ENCODE data around the gene WDR54.
"Not testable (repeated sequence)": the region's sequence is repeated elsewhere in the genome, so short reads cannot be mapped to it uniquely, and the experiment has no call there.

WDR54 gene

DNA sequence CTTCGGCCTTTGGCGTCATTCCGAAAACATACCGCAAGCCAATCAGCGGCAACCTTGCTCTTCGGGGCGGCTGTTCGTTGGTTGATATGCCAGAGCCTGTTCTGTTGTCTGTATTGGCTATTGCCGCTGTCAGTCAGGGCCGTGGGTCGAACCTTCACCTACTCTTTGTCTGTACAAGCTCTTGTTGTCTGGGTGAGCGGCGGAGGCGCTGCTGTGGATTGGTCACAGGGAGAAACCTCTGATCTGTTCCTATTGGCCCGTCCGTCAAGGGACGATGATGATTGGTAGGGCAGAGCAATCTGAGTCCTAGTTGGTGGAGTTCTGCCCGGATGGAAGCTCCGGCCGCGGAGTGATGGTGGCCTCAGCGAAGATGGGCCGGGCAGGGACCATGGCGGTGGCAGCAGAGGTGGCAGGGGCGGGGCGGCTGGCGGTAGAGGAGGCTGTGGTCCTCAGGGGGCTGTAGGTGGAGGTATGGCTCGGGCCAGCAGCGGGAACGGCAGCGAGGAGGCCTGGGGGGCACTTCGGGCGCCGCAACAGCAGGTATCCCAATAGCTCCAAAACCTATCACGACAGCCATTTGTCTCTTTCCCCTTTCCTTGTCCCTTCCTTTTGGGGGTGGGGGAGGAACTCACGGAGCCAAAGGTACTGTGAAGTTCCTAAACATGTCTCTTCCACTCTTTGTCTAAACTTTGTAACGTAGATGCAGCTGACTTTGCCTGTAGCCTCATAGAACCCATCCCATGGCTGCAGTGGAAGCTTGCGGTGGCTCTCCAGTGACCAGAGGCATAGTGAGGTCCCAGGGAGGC lies 36.8 kb downstream of the WDR54 start, which contains the start of gene WBP1:
TSS of gene WBP1 (plus strand) at position 307 of the 806 bp plus-strand sequence. CDS start at position 472, 165 bp downstream.
- peak within 1 kb of the TSS; percentile 89 for H2BK5ac ChIP-seq (ENCODE audit: low read depth, low read length, poor library complexity, severe bottlenecking)
- no peaks in the 10 kb centered on the region for H3K27me3 ChIP-seq (ENCODE audit: control insufficient read depth in 1 of 2, insufficient read depth in 1 of 2, low read length in 2 of 2)
- H3K4me2 ChIP-seq (ENCODE audit: low read length, poor library complexity, severe bottlenecking) = peak within 1 kb of the TSS; percentile 87
- H3K36me3 ChIP-seq (ENCODE audit: control insufficient read depth in 1 of 2, insufficient read depth in 2 of 2, low read depth in 1 of 2, low read length in 2 of 2) = peaks cover 27 to 36% of the 10 kb centered on the region in 2 experiments
- peak within 1 kb of the TSS in 1 of 2 experiments; percentile 53 for H3K14ac ChIP-seq (ENCODE audit: low read length in 2 of 2)
- peak within 1 kb of the TSS; percentile 88 for H4K91ac ChIP-seq (ENCODE audit: low read length)
- peaks cover 43% of the 10 kb centered on the region for H3K79me1 ChIP-seq (replicated peaks; ENCODE audit: low read length, poor library complexity, severe bottlenecking)
- peak within 1 kb of the TSS; percentile 96 for H3K9ac ChIP-seq (ENCODE audit: low read length)
- H2AFZ ChIP-seq (ENCODE audit: low read depth, low read length) = peak within 1 kb of the TSS; percentile 44
- H3K27ac ChIP-seq (ENCODE audit: low read length, poor library complexity, severe bottlenecking) = peak within 1 kb of the TSS; percentile 93
- DNase-seq = peak; percentile 100
- peaks cover 13% of the 10 kb centered on the region for H3K4me1 ChIP-seq (ENCODE audit: control insufficient read depth, insufficient read depth, low read depth, low read length)
- H2BK120ac ChIP-seq (ENCODE audit: low read depth, low read length) = peak within 1 kb of the TSS; percentile 71
- peak within 1 kb of the TSS; percentile 70 to 76 for H3K18ac ChIP-seq (ENCODE audit: low read depth in 1 of 2, low read length in 2 of 2)
- peak within 1 kb of the TSS; percentile 95 for H4K8ac ChIP-seq (ENCODE audit: low read length)
- H2AK5ac ChIP-seq (ENCODE audit: low read length, severe bottlenecking) = peak within 1 kb of the TSS; percentile 90
- H2BK12ac ChIP-seq (ENCODE audit: low read length in 2 of 2) = peak within 1 kb of the TSS in 1 of 2 experiments; percentile 10
- H3K4ac ChIP-seq (ENCODE audit: low read depth in 1 of 2, low read length in 2 of 2) = peak within 1 kb of the TSS; percentile 84 to 94
- H2BK15ac ChIP-seq (ENCODE audit: low read depth, poor library complexity, severe bottlenecking) = peak within 1 kb of the TSS; percentile 82
- H3K23ac ChIP-seq (ENCODE audit: low read length in 2 of 2) = peak within 1 kb of the TSS in 1 of 2 experiments; percentile 35
- WGBS = under 1% methylated on average over 27 of the region's 38 CpGs
- no peaks in the 10 kb centered on the region for H3K9me3 ChIP-seq (ENCODE audit: control insufficient read depth, low read length)
- peak within 1 kb of the TSS; percentile 72 to 99 for H3K4me3 ChIP-seq (ENCODE audit: insufficient read depth in 1 of 2, low read depth in 1 of 2, low read length in 2 of 2)

GRCh38 chr2:74458938-74459363 lies 37.4 kb downstream of the WDR54 start:
- Histone ChIP-seq H3K79me1 (replicated peaks; ENCODE audit: low read length, poor library complexity, severe bottlenecking) (peaks cover 43% of the 10 kb centered on the region), H3K14ac (ENCODE audit: low read length in 2 of 2) (peak overlapping the region in 1 of 2 experiments; percentile 53), H3K4me1 (ENCODE audit: control insufficient read depth, insufficient read depth, low read depth, low read length) (peaks cover 13% of the 10 kb centered on the region), H2BK12ac (ENCODE audit: low read length in 2 of 2) (peak overlapping the region in 1 of 2 experiments; percentile 10), H3K9ac (ENCODE audit: low read length) (peak overlapping the region; percentile 96), H3K27me3 (ENCODE audit: control insufficient read depth in 1 of 2, insufficient read depth in 1 of 2, low read length in 2 of 2) (no peaks in the 10 kb centered on the region), H3K4me3 (ENCODE audit: insufficient read depth in 1 of 2, low read depth in 1 of 2, low read length in 2 of 2) (peak overlapping the region; percentile 72 to 99), H3K4ac (ENCODE audit: low read depth in 1 of 2, low read length in 2 of 2) (peak overlapping the region; percentile 64 to 94), H2BK120ac (ENCODE audit: low read depth, low read length) (no peak overlapping the region), H3K27ac (ENCODE audit: low read length, poor library complexity, severe bottlenecking) (peak overlapping the region; percentile 55), H2BK15ac (ENCODE audit: low read depth, poor library complexity, severe bottlenecking) (no peak overlapping the region), H4K8ac (ENCODE audit: low read length) (peak overlapping the region; percentile 16), H3K4me2 (ENCODE audit: low read length, poor library complexity, severe bottlenecking) (peak overlapping the region; percentile 57), H3K36me3 (ENCODE audit: control insufficient read depth in 1 of 2, insufficient read depth in 2 of 2, low read depth in 1 of 2, low read length in 2 of 2) (peaks cover 27 to 36% of the 10 kb centered on the region in 2 experiments), H3K23ac (ENCODE audit: low read length in 2 of 2) (peak overlapping the region in 1 of 2 experiments; percentile 35), H3K18ac (ENCODE audit: low read depth in 1 of 2, low read length in 2 of 2) (peak overlapping the region; percentile 67 to 76), H2AK5ac (ENCODE audit: low read length, severe bottlenecking) (peak overlapping the region; percentile 90), H2AFZ (ENCODE audit: low read depth, low read length) (no peak overlapping the region), H2BK5ac (ENCODE audit: low read depth, low read length, poor library complexity, severe bottlenecking) (no peak overlapping the region), H4K91ac (ENCODE audit: low read length) (peak overlapping the region; percentile 88), H3K9me3 (ENCODE audit: control insufficient read depth, low read length) (no peaks in the 10 kb centered on the region)
- WGBS = 0% methylated on average over 4 of the region's 10 CpGs
- DNase-seq = peak; percentile 46

DNA sequence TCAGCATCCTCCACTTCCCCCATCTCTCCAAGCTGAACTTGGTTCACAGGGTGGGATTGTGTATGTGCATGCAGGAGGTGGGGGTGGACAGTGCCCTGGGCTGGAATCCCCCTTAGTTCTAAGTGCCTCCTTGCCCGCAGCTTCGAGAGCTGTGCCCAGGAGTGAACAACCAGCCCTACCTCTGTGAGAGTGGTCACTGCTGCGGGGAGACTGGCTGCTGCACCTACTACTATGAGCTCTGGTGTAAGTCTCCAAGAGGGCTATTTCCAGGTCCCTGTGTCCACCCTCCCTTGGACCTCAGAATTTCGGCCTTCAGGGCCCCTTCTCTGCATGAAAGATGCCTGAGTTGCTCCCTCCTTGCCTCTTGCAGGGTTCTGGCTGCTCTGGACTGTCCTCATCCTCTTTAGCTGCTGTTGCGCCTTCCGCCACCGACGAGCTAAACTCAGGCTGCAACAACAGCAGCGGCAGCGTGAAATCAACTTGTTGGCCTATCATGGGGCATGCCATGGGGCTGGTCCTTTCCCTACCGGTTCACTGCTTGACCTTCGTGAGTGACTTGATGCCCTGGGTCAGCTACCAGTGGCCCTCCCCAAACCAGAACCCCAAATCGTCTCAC lies 38.1 kb downstream of the WDR54 start:
- not testable (repeated sequence) for H3K4ac ChIP-seq (ENCODE audit: low read depth in 1 of 2, low read length in 2 of 2); H3K18ac ChIP-seq (ENCODE audit: low read depth in 1 of 2, low read length in 2 of 2); H2BK12ac ChIP-seq (ENCODE audit: low read length in 2 of 2); H3K27me3 ChIP-seq (ENCODE audit: control insufficient read depth in 1 of 2, insufficient read depth in 1 of 2, low read length in 2 of 2); H4K91ac ChIP-seq (ENCODE audit: low read length); H3K9me3 ChIP-seq (ENCODE audit: control insufficient read depth, low read length); H2BK120ac ChIP-seq (ENCODE audit: low read depth, low read length); H3K14ac ChIP-seq (ENCODE audit: low read length in 2 of 2); H2BK15ac ChIP-seq (ENCODE audit: low read depth, poor library complexity, severe bottlenecking); H4K8ac ChIP-seq (ENCODE audit: low read length); DNase-seq; H3K23ac ChIP-seq (ENCODE audit: low read length in 2 of 2); H2AK5ac ChIP-seq (ENCODE audit: low read length, severe bottlenecking); H2AFZ ChIP-seq (ENCODE audit: low read depth, low read length); H3K27ac ChIP-seq (ENCODE audit: low read length, poor library complexity, severe bottlenecking); H2BK5ac ChIP-seq (ENCODE audit: low read depth, low read length, poor library complexity, severe bottlenecking)
- peaks cover 13% of the 10 kb centered on the region for H3K4me1 ChIP-seq (ENCODE audit: control insufficient read depth, insufficient read depth, low read depth, low read length)
- H3K4me3 ChIP-seq (ENCODE audit: insufficient read depth in 1 of 2, low read depth in 1 of 2, low read length in 2 of 2) = peak overlapping the region in 1 of 2 experiments; percentile 99
- WGBS = 90% methylated on average over 13 of the region's 13 CpGs
- peak overlapping the region; percentile 96 for H3K9ac ChIP-seq (ENCODE audit: low read length)
- peaks cover 27 to 36% of the 10 kb centered on the region in 2 experiments for H3K36me3 ChIP-seq (ENCODE audit: control insufficient read depth in 1 of 2, insufficient read depth in 2 of 2, low read depth in 1 of 2, low read length in 2 of 2)
- peak overlapping the region; percentile 24 for H3K4me2 ChIP-seq (ENCODE audit: low read length, poor library complexity, severe bottlenecking)
- H3K79me1 ChIP-seq (replicated peaks; ENCODE audit: low read length, poor library complexity, severe bottlenecking) = peaks cover 43% of the 10 kb centered on the region

- H2AFZ ChIP-seq (ENCODE audit: low read depth, low read length); H3K9ac ChIP-seq (ENCODE audit: low read length); DNase-seq; H2BK120ac ChIP-seq (ENCODE audit: low read depth, low read length); H3K23ac ChIP-seq (ENCODE audit: low read length in 2 of 2); H3K4me3 ChIP-seq (ENCODE audit: insufficient read depth in 1 of 2, low read depth in 1 of 2, low read length in 2 of 2); H3K9me3 ChIP-seq (ENCODE audit: control insufficient read depth, low read length); H4K8ac ChIP-seq (ENCODE audit: low read length); H2BK5ac ChIP-seq (ENCODE audit: low read depth, low read length, poor library complexity, severe bottlenecking); H4K91ac ChIP-seq (ENCODE audit: low read length); H3K18ac ChIP-seq (ENCODE audit: low read depth in 1 of 2, low read length in 2 of 2); H3K4me2 ChIP-seq (ENCODE audit: low read length, poor library complexity, severe bottlenecking); H3K14ac ChIP-seq (ENCODE audit: low read length in 2 of 2); H2AK5ac ChIP-seq (ENCODE audit: low read length, severe bottlenecking); H3K27me3 ChIP-seq (ENCODE audit: control insufficient read depth in 1 of 2, insufficient read depth in 1 of 2, low read length in 2 of 2); H3K27ac ChIP-seq (ENCODE audit: low read length, poor library complexity, severe bottlenecking); H2BK15ac ChIP-seq (ENCODE audit: low read depth, poor library complexity, severe bottlenecking); H2BK12ac ChIP-seq (ENCODE audit: low read length in 2 of 2): not testable (repeated sequence)
- H3K4ac ChIP-seq (ENCODE audit: low read depth in 1 of 2, low read length in 2 of 2) = peak overlapping the region in 1 of 2 experiments; percentile 9
- H3K4me1 ChIP-seq (ENCODE audit: control insufficient read depth, insufficient read depth, low read depth, low read length) = peaks cover 13% of the 10 kb centered on the region
- 95% methylated on average over 10 of the region's 10 CpGs for WGBS
- peaks cover 27 to 36% of the 10 kb centered on the region in 2 experiments for H3K36me3 ChIP-seq (ENCODE audit: control insufficient read depth in 1 of 2, insufficient read depth in 2 of 2, low read depth in 1 of 2, low read length in 2 of 2)
- H3K79me1 ChIP-seq (replicated peaks; ENCODE audit: low read length, poor library complexity, severe bottlenecking) = peaks cover 43% of the 10 kb centered on the region
Measured at GRCh38 chr2:74460187-74460586, 38.7 kb downstream of the WDR54 start.
